Measurements from ENCODE around the gene DYRK1A.

The DYRK1A gene

DNA sequence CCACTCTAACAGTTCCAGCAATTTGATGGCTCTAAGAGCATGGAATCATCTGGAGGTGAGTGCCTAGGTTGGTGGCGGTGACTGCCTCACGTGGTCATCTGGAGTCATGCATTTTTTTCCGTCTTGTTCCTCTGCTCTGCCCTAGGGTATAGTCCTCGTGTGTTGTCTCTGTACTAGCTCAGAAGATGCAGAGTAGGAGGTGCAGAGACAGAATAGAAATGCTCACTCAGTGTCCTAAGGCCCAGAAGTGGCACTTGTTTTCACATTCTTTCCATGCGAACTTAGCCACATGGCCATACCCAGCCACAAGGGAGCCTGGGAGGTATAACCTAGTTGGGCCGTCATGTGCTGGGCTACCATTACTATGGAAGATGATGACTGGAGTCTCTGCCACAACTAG, 30.3 kb downstream of the DYRK1A start (continued):
- TF ChIP-seq, protein P1, sequence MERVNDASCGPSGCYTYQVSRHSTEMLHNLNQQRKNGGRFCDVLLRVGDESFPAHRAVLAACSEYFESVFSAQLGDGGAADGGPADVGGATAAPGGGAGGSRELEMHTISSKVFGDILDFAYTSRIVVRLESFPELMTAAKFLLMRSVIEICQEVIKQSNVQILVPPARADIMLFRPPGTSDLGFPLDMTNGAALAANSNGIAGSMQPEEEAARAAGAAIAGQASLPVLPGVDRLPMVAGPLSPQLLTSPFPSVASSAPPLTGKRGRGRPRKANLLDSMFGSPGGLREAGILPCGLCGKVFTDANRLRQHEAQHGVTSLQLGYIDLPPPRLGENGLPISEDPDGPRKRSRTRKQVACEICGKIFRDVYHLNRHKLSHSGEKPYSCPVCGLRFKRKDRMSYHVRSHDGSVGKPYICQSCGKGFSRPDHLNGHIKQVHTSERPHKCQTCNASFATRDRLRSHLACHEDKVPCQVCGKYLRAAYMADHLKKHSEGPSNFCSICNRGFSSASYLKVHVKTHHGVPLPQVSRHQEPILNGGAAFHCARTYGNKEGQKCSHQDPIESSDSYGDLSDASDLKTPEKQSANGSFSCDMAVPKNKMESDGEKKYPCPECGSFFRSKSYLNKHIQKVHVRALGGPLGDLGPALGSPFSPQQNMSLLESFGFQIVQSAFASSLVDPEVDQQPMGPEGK (CRISPR knock-in tag; IDR thresholded peaks at IDR 0.05; ENCODE audit: borderline replicate concordance) = no peak
- TF ChIP-seq ISL1 (CRISPR knock-in tag; IDR thresholded peaks at IDR 0.05) (no peak), ESRRG (CRISPR knock-in tag; IDR thresholded peaks at IDR 0.05) (no peak), ZNF565 (CRISPR knock-in tag; conservative IDR thresholded peaks at IDR 0.05; ENCODE audit: low read depth) (no peak), ARNTL (CRISPR knock-in tag; IDR thresholded peaks at IDR 0.05; ENCODE audit: borderline replicate concordance, low read depth) (no peak)

DNA sequence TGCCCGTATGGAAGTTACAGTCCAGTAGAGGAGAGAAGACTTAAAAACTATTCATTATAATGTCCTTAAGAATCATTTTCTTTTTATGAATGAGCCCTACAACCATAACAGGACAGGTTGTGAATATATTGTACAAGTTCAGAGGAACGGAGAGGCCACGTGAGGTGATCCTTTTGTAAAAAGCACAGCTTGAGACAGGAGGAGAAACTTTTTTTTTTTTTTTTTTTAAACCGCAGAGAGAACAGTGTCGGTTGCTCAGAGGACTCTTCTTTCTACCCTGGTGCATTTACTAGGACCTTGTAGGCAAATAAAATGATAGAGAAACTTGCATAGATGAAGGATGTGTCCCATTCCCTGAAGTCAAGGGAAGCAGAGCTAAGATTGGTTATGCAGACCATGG, 32.1 kb downstream of the DYRK1A start:
- TF ChIP-seq ZFP3 (CRISPR knock-in tag; IDR thresholded peaks at IDR 0.05) = no peak
- no peak for TF ChIP-seq RARB (CRISPR knock-in tag; IDR thresholded peaks at IDR 0.05)
- no peak for TF ChIP-seq ZNF8 (CRISPR knock-in tag; IDR thresholded peaks at IDR 0.05)
- no peak for TF ChIP-seq ZNF70 (CRISPR knock-in tag; IDR thresholded peaks at IDR 0.05)
- no peak for TF ChIP-seq CSDC2 (CRISPR knock-in tag; IDR thresholded peaks at IDR 0.05)
- TF ChIP-seq ESRRG (CRISPR knock-in tag; IDR thresholded peaks at IDR 0.05) = no peak
- no peak for TF ChIP-seq ARNTL (CRISPR knock-in tag; IDR thresholded peaks at IDR 0.05; ENCODE audit: borderline replicate concordance, low read depth)
- TF ChIP-seq TCF4 (CRISPR knock-in tag; IDR thresholded peaks at IDR 0.05; ENCODE audit: borderline replicate concordance) = no peak
- TF ChIP-seq, protein P1 (CRISPR knock-in tag; IDR thresholded peaks at IDR 0.05; ENCODE audit: borderline replicate concordance) = no peak
- TF ChIP-seq GLIS3 (CRISPR knock-in tag; IDR thresholded peaks at IDR 0.05) = no peak
- TF ChIP-seq OSR1 (CRISPR knock-in tag; IDR thresholded peaks at IDR 0.05) = no peak
- TF ChIP-seq ZC3H10 (CRISPR knock-in tag; IDR thresholded peaks at IDR 0.05) = no peak
- no peak for TF ChIP-seq ZNF565 (CRISPR knock-in tag; conservative IDR thresholded peaks at IDR 0.05; ENCODE audit: low read depth)
- no peak for TF ChIP-seq BACH2 (CRISPR knock-in tag; IDR thresholded peaks at IDR 0.05; ENCODE audit: borderline replicate concordance)
- no peak for TF ChIP-seq SNAI2 (CRISPR knock-in tag; IDR thresholded peaks at IDR 0.05)
- TF ChIP-seq ISL1 (CRISPR knock-in tag; IDR thresholded peaks at IDR 0.05) = no peak
- no peak for TF ChIP-seq PPARA (CRISPR knock-in tag; IDR thresholded peaks at IDR 0.05; ENCODE audit: borderline replicate concordance)
- no peak for TF ChIP-seq POU6F1 (CRISPR knock-in tag; IDR thresholded peaks at IDR 0.05; ENCODE audit: borderline replicate concordance, low read depth)
- no peak for TF ChIP-seq TSHZ2 (CRISPR knock-in tag; IDR thresholded peaks at IDR 0.05)
- no peak for ATAC-seq

GRCh38 chr21:37402251-37402867, 35.8 kb downstream of the DYRK1A start:
- no peak for TF ChIP-seq BACH2 (CRISPR knock-in tag; IDR thresholded peaks at IDR 0.05; ENCODE audit: borderline replicate concordance)
- no peak for TF ChIP-seq TOX (CRISPR knock-in tag; IDR thresholded peaks at IDR 0.05; ENCODE audit: borderline replicate concordance)
- TF ChIP-seq PPARA (CRISPR knock-in tag; IDR thresholded peaks at IDR 0.05; ENCODE audit: borderline replicate concordance) = no peak
- TF ChIP-seq RARB (CRISPR knock-in tag; IDR thresholded peaks at IDR 0.05) = no peak
- TF ChIP-seq, protein P1 (CRISPR knock-in tag; IDR thresholded peaks at IDR 0.05; ENCODE audit: borderline replicate concordance) = no peak
- no peak for TF ChIP-seq CREB5 (CRISPR knock-in tag; IDR thresholded peaks at IDR 0.05; ENCODE audit: low read depth)
- TF ChIP-seq CSRNP3 (CRISPR knock-in tag; IDR thresholded peaks at IDR 0.05) = no peak
- TF ChIP-seq GLIS3 (CRISPR knock-in tag; IDR thresholded peaks at IDR 0.05) = no peak
- no peak for TF ChIP-seq SNAI2 (CRISPR knock-in tag; IDR thresholded peaks at IDR 0.05)
- no peak for TF ChIP-seq ISL1 (CRISPR knock-in tag; IDR thresholded peaks at IDR 0.05)
- no peak for ATAC-seq
